Measurements from ENCODE around the gene MMP28.

DNA sequence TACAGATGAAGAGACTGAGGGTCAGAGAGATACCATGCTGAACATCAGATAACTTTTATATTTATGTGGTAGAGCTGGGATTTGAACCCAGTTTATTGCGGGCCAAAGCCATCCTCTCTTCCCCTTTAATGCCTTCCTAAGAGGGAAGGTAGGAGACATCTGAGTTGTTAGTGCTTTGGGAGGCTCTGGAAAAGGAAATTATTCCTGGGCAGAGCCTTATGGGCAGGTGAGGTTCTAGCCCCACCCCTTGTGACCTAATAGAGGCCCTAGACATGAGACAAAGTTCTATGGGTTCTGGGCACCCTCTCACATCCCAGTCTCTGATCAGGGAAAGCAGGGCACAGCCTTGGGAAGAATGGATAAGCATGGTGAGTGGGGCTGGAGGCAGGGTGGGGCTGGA, 34.9 kb downstream of the MMP28 start, which contains the start of gene C17orf50:
- TF ChIP-seq CTCF (IDR thresholded peaks at IDR 0.05) (no peak), EZH2 (IDR thresholded peaks at IDR 0.05; ENCODE audit: borderline replicate concordance, insufficient read depth, low read depth, low read length, poor library complexity, severe bottlenecking) (no peak)
